Ectodermal cell (in vitro differentiated cells): ENCODE measurements around the gene KMT2D.

Experiments used
- H3K27ac ChIP-seq: 2 replicates; pipeline ENCODE4 v1.7.0; 2013; ENCODE audit warnings: mild to moderate bottlenecking, low read depth, low read length; ENCODE audit not compliant: insufficient read depth, poor library complexity, severe bottlenecking
- H3K27me3 ChIP-seq: 2 replicates; pipeline ENCODE4 v1.7.0; 2013; ENCODE audit warnings: mild to moderate bottlenecking, low read length; ENCODE audit not compliant: insufficient read depth, control insufficient read depth, poor library complexity, severe bottlenecking
- H3K36me3 ChIP-seq: one replicate; pipeline ENCODE4 v1.7.0; 2013; ENCODE audit warnings: low read length; ENCODE audit not compliant: control insufficient read depth, insufficient read depth
- H3K4me1 ChIP-seq: one replicate; pipeline ENCODE4 v1.7.0; 2013; ENCODE audit warnings: low read length; ENCODE audit not compliant: control insufficient read depth, insufficient read depth
- H3K4me3 ChIP-seq: 2 replicates; pipeline ENCODE4 v1.7.0; 2013; ENCODE audit warnings: low read depth, low read length, control low read depth; ENCODE audit not compliant: insufficient read depth
- H3K9me3 ChIP-seq: 2 replicates; pipeline ENCODE4 v1.7.0; 2013; ENCODE audit warnings: mild to moderate bottlenecking, low read length, moderate library complexity; ENCODE audit not compliant: control insufficient read depth
- WGBS, 2 experiments: methylation state at CpG; one replicate each; pipeline ENCODE4 v1.1.7; 2013; ENCODE audit warnings: missing lambda C conversion rate in 2 of 2; 5-methylcytosine and 5-hydroxymethylcytosine counted together

Gene KMT2D

GRCh38 chr12:49018261-49019119, 42.1 kb downstream of the KMT2D start, which contains the start of gene PRKAG1:
TSS of gene PRKAG1 (minus strand) at chr12:49018776. CDS start at chr12:49018740, 36 bp downstream.
- WGBS, 2 experiments = 1 to 2% methylated on average over 59 of the region's 59 CpGs
- Histone ChIP-seq H3K27me3 (no peaks in the 10 kb centered on the region), H3K4me1 (peaks cover 7% of the 10 kb centered on the region)

GRCh38 chr12:49017891-49018260, 42.7 kb downstream of the KMT2D start:
- Histone ChIP-seq H3K36me3 (peaks cover 14% of the 10 kb centered on the region), H3K27ac (peak overlapping the region; percentile 96), H3K27me3 (no peaks in the 10 kb centered on the region), H3K4me3 (peak overlapping the region; percentile 79), H3K4me1 (peaks cover 7% of the 10 kb centered on the region), H3K9me3 (no peaks in the 10 kb centered on the region)
- WGBS, 2 experiments = 16 to 21% methylated on average over 8 of the region's 8 CpGs

More at GRCh38 chr12:49018261-49019119, 42.1 kb downstream of the KMT2D start, which contains the start of gene PRKAG1:
- Histone ChIP-seq H3K36me3 (peaks cover 17% of the 10 kb centered on the region), H3K27ac (peak within 1 kb of the TSS; percentile 96), H3K9me3 (no peaks in the 10 kb centered on the region), H3K4me3 (peak within 1 kb of the TSS; percentile 79)

- WGBS, 2 experiments = 90 to 95% methylated on average over 1 of the region's 1 CpG
- Histone ChIP-seq H3K4me1 (peaks cover 7% of the 10 kb centered on the region), H3K27ac (no peak overlapping the region), H3K4me3 (no peak overlapping the region), H3K36me3 (peaks cover 6% of the 10 kb centered on the region), H3K9me3 (no peaks in the 10 kb centered on the region), H3K27me3 (no peaks in the 10 kb centered on the region)
Observed at GRCh38 chr12:49015196-49015595, 45.4 kb downstream of the KMT2D start.

- no peak overlapping the region for H3K27ac ChIP-seq
- no peaks in the 10 kb centered on the region for H3K9me3 ChIP-seq
- no peak overlapping the region for H3K4me3 ChIP-seq
- 68 to 77% methylated on average over 1 of the region's 1 CpG for WGBS, 2 experiments
- no peaks in the 10 kb centered on the region for H3K27me3 ChIP-seq
- H3K36me3 ChIP-seq = peaks cover 6% of the 10 kb centered on the region
- H3K4me1 ChIP-seq = peaks cover 7% of the 10 kb centered on the region
Observed at GRCh38 chr12:49014547-49014946, 46.0 kb downstream of the KMT2D start.

GRCh38 chr12:49013428-49013827, 47.2 kb downstream of the KMT2D start:
- H3K27me3 ChIP-seq = no peaks in the 10 kb centered on the region
- no peak overlapping the region for H3K27ac ChIP-seq
- peaks cover 6% of the 10 kb centered on the region for H3K36me3 ChIP-seq
- WGBS, 2 experiments = 89 to 96% methylated on average over 2 of the region's 3 CpGs
- no peaks in the 10 kb centered on the region for H3K9me3 ChIP-seq
- no peak overlapping the region for H3K4me3 ChIP-seq
- H3K4me1 ChIP-seq = peaks cover 7% of the 10 kb centered on the region

- H3K36me3 ChIP-seq = peaks cover 6% of the 10 kb centered on the region
- peaks cover 4% of the 10 kb centered on the region for H3K4me1 ChIP-seq
- no peak overlapping the region for H3K27ac ChIP-seq
- H3K4me3 ChIP-seq = no peak overlapping the region
- no peaks in the 10 kb centered on the region for H3K9me3 ChIP-seq
- H3K27me3 ChIP-seq = no peaks in the 10 kb centered on the region
Observed at GRCh38 chr12:49012739-49013138, 47.9 kb downstream of the KMT2D start.
